Fibroblast of skin of right quadriceps (primary cell): ENCODE data around the gene MTRF1L.

ENCODE experiments used
- DNase-seq: peaks from one replicate; pipeline ENCODE4 v3.0.0-alpha.2; 2013

The MTRF1L gene, protein sequence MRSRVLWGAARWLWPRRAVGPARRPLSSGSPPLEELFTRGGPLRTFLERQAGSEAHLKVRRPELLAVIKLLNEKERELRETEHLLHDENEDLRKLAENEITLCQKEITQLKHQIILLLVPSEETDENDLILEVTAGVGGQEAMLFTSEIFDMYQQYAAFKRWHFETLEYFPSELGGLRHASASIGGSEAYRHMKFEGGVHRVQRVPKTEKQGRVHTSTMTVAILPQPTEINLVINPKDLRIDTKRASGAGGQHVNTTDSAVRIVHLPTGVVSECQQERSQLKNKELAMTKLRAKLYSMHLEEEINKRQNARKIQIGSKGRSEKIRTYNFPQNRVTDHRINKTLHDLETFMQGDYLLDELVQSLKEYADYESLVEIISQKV

GRCh38 chr6:153002613-153003365, at the start of gene MTRF1L:
MTRF1L (minus strand) TSS chr6:153002709; CDS start chr6:153002685, 24 bp downstream.
- DNase-seq: peak; percentile 97

DNA sequence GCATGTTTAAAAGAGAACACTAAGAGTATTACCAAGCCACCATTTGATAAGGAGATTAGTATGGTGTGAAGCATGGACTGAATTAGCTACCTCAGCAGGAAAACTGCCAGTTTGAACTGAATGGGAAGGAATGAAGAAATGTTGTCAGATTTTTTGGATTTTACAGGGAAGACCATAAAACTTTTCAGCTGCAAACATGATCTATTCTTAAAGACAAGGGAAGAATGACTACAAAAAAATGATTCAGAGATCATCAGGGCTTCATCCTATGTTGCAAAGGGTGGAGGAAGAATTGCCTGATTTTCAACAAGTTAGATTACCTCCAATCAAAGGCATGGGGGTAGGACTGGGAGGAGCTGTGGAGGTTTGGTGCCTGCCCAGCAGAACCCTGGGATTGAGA, 49.3 kb upstream of the MTRF1L start:
- peak; percentile 9 for DNase-seq

- no peak for DNase-seq
Observed at GRCh38 chr6:153048631-153049030, 46.1 kb upstream of the MTRF1L start.

GRCh38 chr6:153047386-153047785, 44.9 kb upstream of the MTRF1L start:
- DNase-seq: no peak

- no peak for DNase-seq
Observed at GRCh38 chr6:153045271-153045670, 42.8 kb upstream of the MTRF1L start.

- no peak for DNase-seq
Observed at GRCh38 chr6:153044295-153044694, 41.8 kb upstream of the MTRF1L start.

- no peak for DNase-seq
Observed at GRCh38 chr6:153043719-153044118, 41.2 kb upstream of the MTRF1L start.

DNA sequence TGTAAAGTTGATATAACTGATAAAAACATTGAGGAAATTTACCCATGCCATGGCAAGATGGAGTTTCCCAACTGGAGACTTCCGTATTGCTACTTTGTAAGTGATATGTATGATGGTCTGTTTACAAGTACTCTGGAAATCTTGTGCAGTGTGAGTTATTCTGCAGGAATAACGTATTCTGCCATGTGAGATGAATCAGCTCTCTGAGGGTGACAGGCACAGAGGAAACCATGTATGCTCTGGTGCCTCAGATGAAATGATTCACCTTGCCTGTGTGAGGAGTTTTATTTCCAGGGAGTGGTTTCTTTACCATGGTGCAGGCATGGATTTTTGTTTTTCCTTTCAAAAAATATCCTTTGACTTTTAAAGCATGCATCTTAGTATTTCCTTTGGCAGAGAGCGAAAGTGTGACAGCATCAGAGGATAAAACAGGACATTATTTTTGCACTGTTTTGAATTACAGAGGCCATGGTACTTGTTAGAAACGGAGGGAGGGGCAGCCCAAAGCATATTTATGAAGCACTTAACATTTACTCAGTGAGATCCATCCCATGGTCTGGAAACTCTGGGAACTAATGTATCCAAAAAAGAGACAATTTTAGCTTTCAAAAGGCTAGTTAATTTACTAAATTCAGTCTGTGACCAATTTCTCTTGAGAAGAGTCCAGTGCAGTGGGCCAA, 36.0 kb upstream of the MTRF1L start:
- peak; percentile 40 for DNase-seq

GRCh38 chr6:153034139-153034538, 31.6 kb upstream of the MTRF1L start:
- no peak for DNase-seq

GRCh38 chr6:153032255-153032882, 29.9 kb upstream of the MTRF1L start:
- peak; percentile 60 for DNase-seq

DNA sequence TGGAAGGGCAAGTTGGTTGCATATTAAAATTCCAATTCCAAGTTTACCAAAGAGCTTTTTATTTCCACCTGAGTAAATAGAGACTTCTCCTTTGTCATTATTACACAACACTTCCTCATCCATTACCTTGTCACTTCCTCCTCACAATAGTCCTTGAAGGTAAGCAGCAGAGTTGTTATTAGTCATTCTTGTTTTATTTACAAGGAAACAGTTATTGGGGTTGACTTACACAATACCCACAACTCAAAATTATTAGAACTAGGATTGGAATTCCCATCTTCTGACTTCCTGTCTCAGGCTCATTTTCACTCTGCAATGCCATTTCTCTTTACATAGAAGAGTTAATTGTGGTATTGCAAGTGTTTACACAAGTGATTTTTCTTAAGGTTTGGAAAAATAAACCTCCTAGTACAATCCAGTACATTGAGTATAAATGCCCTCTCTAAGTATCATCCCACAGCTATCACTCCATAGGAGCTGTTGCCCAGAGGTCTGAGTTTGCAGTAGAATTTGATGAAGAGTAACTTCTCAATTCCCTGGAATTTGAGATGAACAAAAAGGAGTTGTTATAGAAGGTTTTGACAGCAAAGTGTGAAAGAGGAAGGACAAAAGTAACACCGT, 28.9 kb upstream of the MTRF1L start:
- DNase-seq: peak; percentile 14

GRCh38 chr6:153028963-153029362, 26.5 kb upstream of the MTRF1L start:
- no peak for DNase-seq

- DNase-seq: peak; percentile 10
Observed at GRCh38 chr6:153028286-153028685, 25.8 kb upstream of the MTRF1L start.

GRCh38 chr6:153027480-153027879, 25.0 kb upstream of the MTRF1L start:
- DNase-seq: no peak

DNA sequence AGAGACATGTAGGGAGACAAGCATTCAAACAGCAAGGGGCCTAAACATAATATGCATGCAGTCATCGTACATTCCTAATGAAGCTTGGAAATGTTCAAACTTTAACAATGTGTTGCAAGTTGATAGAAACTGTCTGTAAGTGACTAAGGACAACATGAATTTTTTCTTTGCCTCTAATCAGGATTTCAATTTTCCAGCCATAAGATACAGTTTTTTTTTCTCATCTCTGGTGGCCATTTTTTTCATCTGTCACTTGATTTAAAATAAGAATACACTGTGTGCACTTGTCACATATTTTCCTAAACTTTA, 22.2 kb upstream of the MTRF1L start:
- no peak for DNase-seq

- peak; percentile 48 for DNase-seq
Observed at GRCh38 chr6:153023977-153024708, 21.6 kb upstream of the MTRF1L start.

GRCh38 chr6:153018355-153018754, 15.8 kb upstream of the MTRF1L start:
- no peak for DNase-seq

GRCh38 chr6:153016846-153017245, 14.3 kb upstream of the MTRF1L start:
- DNase-seq: no peak

- DNase-seq: no peak
Observed at GRCh38 chr6:153015094-153015640, 12.7 kb upstream of the MTRF1L start.

GRCh38 chr6:153013438-153013837, 10.9 kb upstream of the MTRF1L start:
- no peak for DNase-seq

GRCh38 chr6:153012856-153013255, 10.3 kb upstream of the MTRF1L start:
- DNase-seq: no peak

- no peak for DNase-seq
Observed at GRCh38 chr6:153003366-153003690, 819 bp upstream of the MTRF1L start.
